Naive thymus-derived CD8-positive, alpha-beta T cell (primary cell): Measurements from ENCODE around the gene OR5B3. TPM values are rescaled to one million over a fixed set of nuclear protein-coding genes. Genes with fewer than 3 reads are reported as not detected.

Experiments
- ATAC-seq, 2 donors: fragments of 150-1000 bp; cut with Tn5 transposase in 1 of 2; sonication (Bioruptor Pico), chemical (Tn5 transposase) in 1 of 2; 1 replicate in 1 of 2; 2 replicates in 1 of 2; pipeline ENCODE4 v1.10.0; 2021; ENCODE audit warnings: mild to moderate bottlenecking in 2 of 2, moderate library complexity in 2 of 2
- POLR2A ChIA-PET: fragments of 350-600 bp; sonication (Branson Sonifier 250); formaldehyde crosslinking; loops from one replicate; lab custom pipeline; 2021; ENCODE audit warnings: antibody characterized with exemption; lab: Charles Lee
- DNase-seq, 10 donors: peaks; one replicate each; pipeline versions ENCODE4 v3.0.0 to v3.0.0-alpha.2; 2020 to 2022
- H3K27ac Mint-ChIP-seq, 10 donors: one replicate each; pipeline ENCODE4 v1.8.0; 2020 to 2022; ENCODE audit warnings: mild to moderate bottlenecking in 10 of 10, mixed read lengths in 10 of 10, moderate library complexity in 4 of 10, inconsistent platforms in 1 of 10
- H3K27me3 Mint-ChIP-seq, 5 donors: one replicate each; pipeline ENCODE4 v1.8.0; 2021 to 2022; ENCODE audit warnings: mixed read lengths in 5 of 5
- H3K36me3 Mint-ChIP-seq, 3 donors: one replicate each; pipeline ENCODE4 v1.8.0; 2020 to 2022; ENCODE audit warnings: mixed read lengths in 3 of 3, mild to moderate bottlenecking in 2 of 3, inconsistent platforms in 1 of 3
- H3K4me1 Mint-ChIP-seq, 4 donors: one replicate each; pipeline ENCODE4 v1.8.0; 2021 to 2022; ENCODE audit warnings: mixed read lengths in 4 of 4
- H3K4me3 Mint-ChIP-seq, 10 donors: one replicate each; pipeline ENCODE4 v1.8.0; 2020 to 2022; ENCODE audit warnings: mild to moderate bottlenecking in 10 of 10, mixed read lengths in 10 of 10, moderate library complexity in 6 of 10, inconsistent platforms in 1 of 10
- H3K9me3 Mint-ChIP-seq, 9 donors: one replicate each; pipeline ENCODE4 v1.8.0; 2020 to 2022; ENCODE audit warnings: mixed read lengths in 9 of 9, mild to moderate bottlenecking in 3 of 9, inconsistent platforms in 1 of 9, moderate library complexity in 1 of 9
- polyA plus RNA-seq, 3 donors: library from polyadenylated mRNA; unstranded; fragments of 300-500 nt; fragmentation: Illumina TruSeq; gene quantifications; one replicate each; pipeline ENCODE4 v1.2.3, GENCODE V29; 2021
- total RNA-seq, 8 experiments: library from RNA in 2 of 8; stranded (reverse) in 2 of 8; gene quantifications; one replicate each; pipeline ENCODE4 v1.2.3 and lab custom pipeline; 2021 to 2026

The OR5B3 gene
- total and polyA plus RNA-seq, 5 experiments from 2014 or later: not detected

DNA sequence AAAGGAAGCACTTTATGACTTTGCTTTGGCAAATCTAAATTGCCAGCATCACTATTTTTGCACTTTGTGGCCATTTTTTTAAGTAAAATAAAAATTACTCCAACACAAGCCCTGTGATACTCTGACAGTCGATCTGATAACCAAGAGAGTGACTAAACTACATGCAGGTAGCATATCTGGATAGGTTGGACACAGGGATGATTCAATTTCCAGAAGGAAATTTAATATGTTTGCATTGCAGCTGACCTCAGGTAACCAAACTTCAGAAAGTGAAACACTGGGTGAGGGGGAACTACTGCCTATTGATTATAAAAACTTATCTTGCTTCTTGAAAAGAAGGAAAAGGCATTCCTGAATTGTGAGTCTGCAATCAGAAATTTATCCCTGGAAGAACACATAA is 13.9 kb downstream of the OR5B3 start:
- no peak for DNase-seq
- Mint-ChIP-seq H3K27me3 (peaks cover 0 to 4% (median 0%) of the 10 kb centered on the region in 5 donors), H3K9me3 (peaks cover 0 to 15% (median 10%) of the 10 kb centered on the region in 9 donors), H3K27ac (no peak overlapping the region), H3K4me1 (no peaks in the 10 kb centered on the region), H3K36me3 (peaks cover 0 to 13% (median 8%) of the 10 kb centered on the region in 3 donors), H3K4me3 (no peak overlapping the region)
- no peak for ATAC-seq
- POLR2A ChIA-PET: no interaction called here

GRCh38 chr11:58391879-58392278 is 14.8 kb downstream of the OR5B3 start:
- H3K27me3 Mint-ChIP-seq: peaks cover 0 to 4% (median 0%) of the 10 kb centered on the region in 5 donors
- H3K27ac Mint-ChIP-seq: no peak overlapping the region
- no peaks in the 10 kb centered on the region for H3K4me1 Mint-ChIP-seq
- peaks cover 0 to 13% (median 8%) of the 10 kb centered on the region in 3 donors for H3K36me3 Mint-ChIP-seq
- POLR2A ChIA-PET: no interaction called here
- no peak overlapping the region for H3K4me3 Mint-ChIP-seq
- H3K9me3 Mint-ChIP-seq: peaks cover 0 to 15% (median 10%) of the 10 kb centered on the region in 9 donors
- no peak for DNase-seq
- no peak for ATAC-seq

- Mint-ChIP-seq H3K9me3 (peaks cover 0 to 14% (median 6%) of the 10 kb centered on the region in 9 donors), H3K4me1 (no peaks in the 10 kb centered on the region), H3K36me3 (peaks cover 0 to 13% (median 8%) of the 10 kb centered on the region in 3 donors), H3K27ac (no peak overlapping the region), H3K27me3 (peaks cover 0 to 4% (median 0%) of the 10 kb centered on the region in 5 donors), H3K4me3 (no peak overlapping the region)
- DNase-seq (peak in 1 of 10 donors; percentile 60), ATAC-seq (no peak)
- POLR2A ChIA-PET: no interaction called here
Observed at GRCh38 chr11:58390551-58391063, 16.1 kb downstream of the OR5B3 start.

- no peak for ATAC-seq
- DNase-seq: no peak
- Mint-ChIP-seq H3K4me1 (no peaks in the 10 kb centered on the region), H3K27me3 (peaks cover 3 to 13% (median 9%) of the 10 kb centered on the region in 5 donors), H3K9me3 (no peaks in the 10 kb centered on the region), H3K4me3 (no peak within 1 kb of the TSS), H3K27ac (no peak within 1 kb of the TSS), H3K36me3 (no peaks in the 10 kb centered on the region)
- POLR2A ChIA-PET: no interaction called here
Observed at GRCh38 chr11:58358969-58359368, 47.7 kb downstream of the OR5B3 start, which contains the start of gene OR5B17. OR5B17 (minus strand) TSS chr11:58359069; CDS start chr11:58359069, 0 bp downstream.

DNA sequence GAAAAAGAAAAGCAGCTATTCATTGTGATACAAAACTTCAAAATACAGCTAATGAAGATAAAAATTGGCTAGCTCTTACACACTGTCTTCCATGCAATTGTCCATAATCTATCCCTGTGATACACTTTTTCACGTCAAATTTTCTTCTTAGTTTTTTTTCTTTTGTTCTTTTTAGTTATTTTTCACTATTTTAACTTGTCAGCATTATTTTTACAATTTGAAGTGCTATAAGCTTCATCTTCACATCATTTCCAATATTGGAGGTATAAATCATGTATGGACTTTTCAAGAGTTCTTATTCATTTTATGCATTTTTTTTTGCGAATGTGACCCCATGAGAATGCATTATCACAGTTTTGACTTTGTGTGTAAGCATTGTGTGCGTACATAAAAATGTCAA is 51.9 kb downstream of the OR5B3 start:
- ATAC-seq: no peak

More for the DNA sequence above, 51.9 kb downstream of the OR5B3 start:
- Mint-ChIP-seq H3K4me1 (no peaks in the 10 kb centered on the region), H3K9me3 (no peaks in the 10 kb centered on the region), H3K27me3 (peaks cover 3 to 9% (median 9%) of the 10 kb centered on the region in 5 donors), H3K36me3 (no peaks in the 10 kb centered on the region), H3K4me3 (no peak overlapping the region), H3K27ac (no peak overlapping the region)
- POLR2A ChIA-PET: no interaction called here
- DNase-seq: no peak

Other genes with a start within 250 kb of the OR5B3 start
- not detected for gene OR9Q2, start 217.8 kb downstream of the OR5B3 start, total RNA-seq
- gene OR9Q2, start 217.8 kb downstream of the OR5B3 start, polyA plus RNA-seq: not detected
- not detected for gene OR1S2, start 202.7 kb downstream of the OR5B3 start, total RNA-seq
- gene OR1S2, start 202.7 kb downstream of the OR5B3 start, polyA plus RNA-seq: not detected
- not detected for gene OR1S1, start 194.2 kb downstream of the OR5B3 start, total RNA-seq
- gene OR1S1, start 194.2 kb downstream of the OR5B3 start, polyA plus RNA-seq: not detected
- not detected for gene OR10Q1, start 178.0 kb downstream of the OR5B3 start, total RNA-seq
- not detected for gene OR10Q1, start 178.0 kb downstream of the OR5B3 start, polyA plus RNA-seq
- not detected for gene OR10W1, start 138.6 kb downstream of the OR5B3 start, total RNA-seq
- gene OR10W1, start 138.6 kb downstream of the OR5B3 start, polyA plus RNA-seq: under 1 TPM in 1 of 3 donors, not detected in 2; 0.11 TPM
- gene OR5B17, start 47.8 kb downstream of the OR5B3 start, total RNA-seq: not detected
- not detected for gene OR5B17, start 47.8 kb downstream of the OR5B3 start, polyA plus RNA-seq
- gene OR5B2, start 21.2 kb upstream of the OR5B3 start, total RNA-seq: under 1 TPM; 0.26 to 0.38 TPM
- not detected for gene OR5B2, start 21.2 kb upstream of the OR5B3 start, polyA plus RNA-seq
- gene OR5B12, start 35.4 kb upstream of the OR5B3 start, total RNA-seq: under 1 TPM; 0.27 to 0.47 TPM
- not detected for gene OR5B12, start 35.4 kb upstream of the OR5B3 start, polyA plus RNA-seq
- 1 to 10 TPM in 1 of 2 experiments, under 1 TPM in 1; 0.94 to 1.1 TPM for gene OR5B21, start 101.2 kb upstream of the OR5B3 start, total RNA-seq
- gene OR5B21, start 101.2 kb upstream of the OR5B3 start, polyA plus RNA-seq: not detected
- gene LPXN, start 169.0 kb upstream of the OR5B3 start, total RNA-seq: 100 to 1,000 TPM; 200 TPM
- 100 to 1,000 TPM; 208 to 261 (median 220) TPM for gene LPXN, start 169.0 kb upstream of the OR5B3 start, polyA plus RNA-seq
- gene ZFP91, start 172.2 kb upstream of the OR5B3 start, total RNA-seq: 10 to 100 TPM; 46.1 to 49.6 TPM
- 1 to 10 TPM; 4.8 to 9.4 (median 7.1) TPM for gene ZFP91, start 172.2 kb upstream of the OR5B3 start, polyA plus RNA-seq
- gene CNTF, start 215.8 kb upstream of the OR5B3 start, total RNA-seq: 1 to 10 TPM; 2.9 to 3.0 TPM
- under 1 TPM in 2 of 3 donors, not detected in 1; 0.15 to 0.28 TPM for gene CNTF, start 215.8 kb upstream of the OR5B3 start, polyA plus RNA-seq